Heart left ventricle (tissue), 13 donors: Measurements from ENCODE around the gene CTNNA3.

ENCODE experiments used
- CTCF ChIP-seq, 12 donors: fragments of 200-600 bp; sonication (generic) in 4 of 12; IDR thresholded peaks; one replicate each; pipeline versions ENCODE4 v1.5.0 to v1.8.0; 2018 to 2022; ENCODE audit warnings: antibody characterized with exemption in 12 of 12, mild to moderate bottlenecking in 5 of 12
- POLR2A ChIP-seq, 2 donors: fragments of 450-650 bp; IDR thresholded peaks; one replicate each; pipeline ENCODE4 v1.6.1; 2017; ENCODE audit warnings: antibody characterized with exemption in 2 of 2, mild to moderate bottlenecking in 2 of 2, moderate library complexity in 2 of 2
- donor health status: ischemic (EF 13 %, LVEDD 7.1; RV severe dilation, severe dysfunction).
- donor health status: DM: no; HTN: yes; CAD: no.
- donor health status: DM: no; HTN: no; CAD: no.
- donor health status: ischemic (EF 25% LVEDD 6.9; RV normal size, moderate dysfunction).
- donor health status: ischemic (EF 25% LVEDD 5.7; RV mildly dilated, moderate dysfunction).
- donor health status: ischemic (EF 35%, LVEDD 5.7; RV mildly dilated, moderate dysfunction).
- donor health status: nonischemic (EF 11% LVEDD 7.7; RV severe dilation, severe dysfunction).
- donor health status: DM: yes; HTN: yes; CAD: no.
- donor health status: PGD.
- donor health status: ischemic (EF 29% LVEDD 5.4; RV normal size, mild dysfunction).
- donor health status: nonischemic (EF 23%, LVEDD 6.1; RV moderate dilation, normal function).

- no peak for TF ChIP-seq CTCF (IDR thresholded peaks at IDR 0.05)
- no peak for TF ChIP-seq POLR2A (IDR thresholded peaks at IDR 0.05)
Measured at GRCh38 chr10:67659497-67659896, 36.5 kb downstream of the CTNNA3 start.
